Activated CD8-positive, alpha-beta T cell treated with anti-CD3 and anti-CD28 coated beads for 36 hours (primary cell): ENCODE data around the gene LSP1. TPM values are rescaled to one million over a fixed set of nuclear protein-coding genes. Genes with fewer than 3 reads are reported as not detected.

ENCODE experiments used
- ATAC-seq: fragments of 200-7000 bp; cut with Tn5 transposase; one replicate; pipeline ENCODE4 v1.10.0; 2021; ENCODE audit warnings: mild to moderate bottlenecking, moderate library complexity
- CTCF ChIA-PET: fragments of 350-600 bp; sonication (Branson Sonifier 250); formaldehyde crosslinking; loops from one replicate; lab custom pipeline; 2021; ENCODE audit warnings: antibody characterized with exemption; lab: Charles Lee
- POLR2A ChIA-PET: fragments of 350-600 bp; sonication (Branson Sonifier 250); formaldehyde crosslinking; loops from one replicate; lab custom pipeline; 2021; ENCODE audit warnings: antibody characterized with exemption; lab: Charles Lee
- DNase-seq: peaks from one replicate; pipeline ENCODE4 v3.0.0-alpha.2; 2020
- H3K27ac Mint-ChIP-seq: one replicate; pipeline ENCODE4 v1.8.0; 2021; ENCODE audit warnings: mild to moderate bottlenecking, mixed read lengths
- H3K27me3 Mint-ChIP-seq: one replicate; pipeline ENCODE4 v1.8.0; 2021; ENCODE audit warnings: mixed read lengths
- H3K36me3 Mint-ChIP-seq: one replicate; pipeline ENCODE4 v1.8.0; 2021; ENCODE audit warnings: low read depth, mixed read lengths
- H3K4me1 Mint-ChIP-seq: one replicate; pipeline ENCODE4 v1.8.0; 2021; ENCODE audit warnings: low read depth, mixed read lengths
- H3K4me3 Mint-ChIP-seq: one replicate; pipeline ENCODE4 v1.8.0; 2021; ENCODE audit warnings: mild to moderate bottlenecking, moderate library complexity, mixed read lengths
- H3K9me3 Mint-ChIP-seq: one replicate; pipeline ENCODE4 v1.8.0; 2021; ENCODE audit warnings: mixed read lengths
- intact Hi-C: fragments of 100-400 bp; cut with micrococcal nuclease; formaldehyde crosslinking; loops from one replicate; pipeline ENCODE4 v1.10.0; 2022
- total RNA-seq, 2 experiments: library from RNA; stranded (reverse); gene quantifications; one replicate each; pipeline ENCODE4 v1.2.3, GENCODE V29; 2021
- TF ChIP-seq, protein P1 (sequence below): fragments of 200-600 bp; IDR thresholded peaks from one replicate; pipeline ENCODE4 v1.8.0; 2022; ENCODE audit warnings: antibody characterized with exemption, mild to moderate bottlenecking

Gene LSP1
- total RNA-seq, 2 experiments from 2014 or later = 247 to 251 TPM

- ATAC-seq = no peak
- H3K27ac Mint-ChIP-seq = no peak overlapping the region
- H3K4me1 Mint-ChIP-seq = no peaks in the 10 kb centered on the region
- no peaks in the 10 kb centered on the region for H3K36me3 Mint-ChIP-seq
- H3K27me3 Mint-ChIP-seq = no peaks in the 10 kb centered on the region
- no peak overlapping the region for H3K4me3 Mint-ChIP-seq
- CTCF ChIA-PET = interaction anchor here (0.7 to 7.8 kb wide), 5 partner anchors 6 to 176 kb away, joined by 3 to 336 read pairs (median 22); no protein-coding TSS in a partner anchor
- no peak for DNase-seq
- intact Hi-C loops = no loop called here
- POLR2A ChIA-PET = interaction anchor here (1.2 kb wide), 1 partner anchor 123 kb away, joined by 3 read pairs; no protein-coding TSS in a partner anchor
- no peaks in the 10 kb centered on the region for H3K9me3 Mint-ChIP-seq
- TF ChIP-seq, protein P1, sequence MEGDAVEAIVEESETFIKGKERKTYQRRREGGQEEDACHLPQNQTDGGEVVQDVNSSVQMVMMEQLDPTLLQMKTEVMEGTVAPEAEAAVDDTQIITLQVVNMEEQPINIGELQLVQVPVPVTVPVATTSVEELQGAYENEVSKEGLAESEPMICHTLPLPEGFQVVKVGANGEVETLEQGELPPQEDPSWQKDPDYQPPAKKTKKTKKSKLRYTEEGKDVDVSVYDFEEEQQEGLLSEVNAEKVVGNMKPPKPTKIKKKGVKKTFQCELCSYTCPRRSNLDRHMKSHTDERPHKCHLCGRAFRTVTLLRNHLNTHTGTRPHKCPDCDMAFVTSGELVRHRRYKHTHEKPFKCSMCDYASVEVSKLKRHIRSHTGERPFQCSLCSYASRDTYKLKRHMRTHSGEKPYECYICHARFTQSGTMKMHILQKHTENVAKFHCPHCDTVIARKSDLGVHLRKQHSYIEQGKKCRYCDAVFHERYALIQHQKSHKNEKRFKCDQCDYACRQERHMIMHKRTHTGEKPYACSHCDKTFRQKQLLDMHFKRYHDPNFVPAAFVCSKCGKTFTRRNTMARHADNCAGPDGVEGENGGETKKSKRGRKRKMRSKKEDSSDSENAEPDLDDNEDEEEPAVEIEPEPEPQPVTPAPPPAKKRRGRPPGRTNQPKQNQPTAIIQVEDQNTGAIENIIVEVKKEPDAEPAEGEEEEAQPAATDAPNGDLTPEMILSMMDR = no peak
Measured at GRCh38 chr11:1830004-1830321, 22.9 kb upstream of the LSP1 start.

DNA sequence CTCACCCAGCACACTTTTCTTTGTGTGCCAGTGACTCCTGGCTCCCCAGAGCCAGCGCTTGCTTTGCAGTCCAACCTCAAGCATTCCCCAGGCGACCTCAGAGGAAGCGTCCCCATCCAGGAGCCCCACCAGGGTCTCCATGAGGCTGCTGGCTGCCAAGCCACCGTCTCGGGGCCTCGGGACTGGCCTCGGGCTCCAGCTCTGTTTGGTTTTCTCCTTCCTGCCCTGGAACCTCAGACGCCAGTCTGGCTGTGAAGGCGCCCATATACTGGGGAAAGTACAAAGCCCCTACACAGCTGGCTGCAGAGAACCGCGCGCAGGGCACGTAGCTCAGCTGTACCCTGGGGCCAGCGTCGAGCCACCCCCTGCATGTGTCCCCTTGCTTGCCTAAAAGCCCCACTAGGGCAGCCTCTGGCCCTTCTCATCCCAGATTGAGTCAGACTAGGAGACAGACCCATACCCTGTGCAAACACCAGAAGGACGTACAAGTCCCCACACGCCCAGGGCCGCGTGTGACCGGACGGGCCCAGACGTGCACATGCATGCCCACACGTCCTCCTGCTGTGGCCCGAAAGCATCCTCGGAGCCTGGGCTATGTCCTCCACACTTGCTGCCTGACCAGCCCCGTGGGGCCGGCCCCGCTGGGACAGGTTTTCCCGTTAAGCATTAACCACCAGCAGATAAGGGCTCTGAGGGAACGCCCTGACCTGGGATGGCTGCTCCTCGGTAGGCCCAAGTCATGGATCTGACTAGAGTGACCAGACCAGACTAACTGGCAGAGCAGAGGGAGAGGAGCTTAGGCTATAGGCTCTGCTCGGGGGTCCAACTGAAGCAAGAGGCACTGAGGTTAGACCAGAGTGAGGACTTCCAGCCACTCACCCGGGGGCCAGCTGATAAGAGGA, 22.3 kb upstream of the LSP1 start:
- Mint-ChIP-seq H3K4me1 (no peaks in the 10 kb centered on the region), H3K9me3 (no peaks in the 10 kb centered on the region), H3K27me3 (no peaks in the 10 kb centered on the region), H3K4me3 (no peak overlapping the region), H3K36me3 (no peaks in the 10 kb centered on the region), H3K27ac (no peak overlapping the region)
- DNase-seq (no peak), ATAC-seq (no peak)
- POLR2A ChIA-PET = interaction anchor here (0.6 to 1.2 kb wide), 2 partner anchors 123 to 124 kb away, joined by 3 read pairs; no protein-coding TSS in a partner anchor
- TF ChIP-seq, protein P1 = no peak
- intact Hi-C loops = no loop called here
- CTCF ChIA-PET = interaction anchor here (0.7 to 7.8 kb wide), 8 partner anchors 7 to 177 kb away, joined by 3 to 336 read pairs (median 26); partner anchors contain the start of gene KRTAP5-6

GRCh38 chr11:1831338-1832210, 21.3 kb upstream of the LSP1 start:
- no peaks in the 10 kb centered on the region for H3K36me3 Mint-ChIP-seq
- no peaks in the 10 kb centered on the region for H3K27me3 Mint-ChIP-seq
- no peak for ATAC-seq
- intact Hi-C loops = loop anchor here (2.0 kb wide), 1 partner anchor 137 kb away; no protein-coding TSS in a partner anchor
- ChIA-PET POLR2A (interaction anchor here (0.6 kb wide), 1 partner anchor 125 kb away, joined by 3 read pairs; no protein-coding TSS in a partner anchor), CTCF (interaction anchor here (0.5 to 7.8 kb wide), 29 partner anchors 8 to 320 kb away, joined by 3 to 336 read pairs (median 8); partner anchors contain the start of genes KRTAP5-5, KRTAP5-6 and PRR33)
- H3K4me1 Mint-ChIP-seq = no peaks in the 10 kb centered on the region
- TF ChIP-seq, protein P1 = no peak
- no peak overlapping the region for H3K27ac Mint-ChIP-seq
- no peaks in the 10 kb centered on the region for H3K9me3 Mint-ChIP-seq
- no peak overlapping the region for H3K4me3 Mint-ChIP-seq
- DNase-seq = no peak

DNA sequence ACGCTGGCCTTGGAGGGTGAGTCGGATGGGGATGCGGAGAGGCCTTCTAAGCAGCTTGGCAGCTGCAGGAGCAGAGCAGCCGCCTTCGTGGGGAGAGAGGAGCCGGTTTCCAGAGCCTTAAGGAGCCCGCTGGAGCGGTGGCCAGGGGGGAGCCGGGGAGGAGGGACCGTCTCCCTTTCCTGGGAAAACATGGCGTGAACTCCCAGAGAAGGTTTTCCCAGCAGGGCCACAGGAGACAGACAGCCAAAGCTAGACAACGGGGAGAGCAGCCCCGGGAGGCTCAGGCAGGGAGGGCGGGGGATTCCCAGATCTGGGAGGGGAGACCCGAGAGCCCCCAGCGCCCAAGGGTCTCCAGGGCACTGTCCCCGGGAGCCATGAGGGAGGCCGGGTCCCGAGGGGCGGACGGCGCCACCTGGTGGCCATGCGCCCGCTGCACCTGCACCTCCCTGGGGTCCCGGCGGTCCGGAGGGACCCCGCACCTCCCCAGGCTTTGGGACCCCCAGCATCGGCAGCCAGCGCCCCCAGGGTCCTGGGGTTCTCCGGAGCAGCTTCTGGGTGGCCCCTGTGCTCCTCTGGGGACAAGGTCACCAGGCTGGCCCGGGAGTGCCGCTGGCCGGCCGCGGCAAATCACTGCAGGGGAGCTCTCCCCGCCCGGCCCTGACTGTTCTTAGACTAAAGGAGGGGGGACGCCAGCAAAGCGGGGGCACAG, 20.5 kb upstream of the LSP1 start:
- POLR2A ChIA-PET = interaction anchor here (1.0 to 1.9 kb wide), 4 partner anchors 75 to 186 kb away, joined by 3 to 7 read pairs (median 3); no protein-coding TSS in a partner anchor
- Mint-ChIP-seq H3K4me1 (no peaks in the 10 kb centered on the region), H3K4me3 (no peak overlapping the region), H3K27me3 (no peaks in the 10 kb centered on the region), H3K9me3 (no peaks in the 10 kb centered on the region), H3K27ac (no peak overlapping the region), H3K36me3 (no peaks in the 10 kb centered on the region)
- ATAC-seq (peak; percentile 79), DNase-seq (peak; percentile 70)
- CTCF ChIA-PET = interaction anchor here (0.5 to 7.8 kb wide), 77 partner anchors 9 to 432 kb away, joined by 3 to 336 read pairs (median 4); partner anchors contain the start of genes H19, KRTAP5-5, KRTAP5-6 and LSP1
- intact Hi-C loops = loop anchor here (2.0 kb wide), 1 partner anchor 138 kb away; no protein-coding TSS in a partner anchor
- TF ChIP-seq, protein P1 = peak; percentile 97
